NCI-H1048 (cell line): ENCODE data around the gene KNL1.
"Not testable (repeated sequence)": the region's sequence is repeated elsewhere in the genome, so short reads cannot be mapped to it uniquely, and the experiment has no call there.

Source experiments
- DNase-seq: peaks from one replicate; lab custom pipeline; 2025; lab: John Stamatoyannopoulos, UW

Gene KNL1

GRCh38 chr15:40664909-40665308 is 70.9 kb downstream of the KNL1 start:
- DNase-seq, result no peak

DNA sequence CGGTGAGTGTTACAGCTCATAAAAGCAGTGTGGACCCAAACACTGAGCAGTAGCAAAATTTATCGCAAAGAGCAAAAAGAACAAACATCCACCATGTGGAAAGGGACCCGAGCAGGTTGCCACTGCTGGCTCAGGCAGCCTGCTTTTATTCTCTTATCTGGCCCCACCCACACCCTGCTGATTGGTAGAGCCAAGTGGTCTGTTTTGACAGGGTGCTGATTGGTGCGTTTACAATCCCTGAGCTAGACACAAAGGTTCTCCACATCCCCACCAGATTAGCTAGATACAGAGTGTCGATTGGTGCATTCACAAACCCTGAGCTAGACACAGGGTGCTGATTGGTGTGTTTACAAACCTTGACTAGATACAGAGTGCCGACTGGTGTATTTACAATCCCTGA is 82.2 kb downstream of the KNL1 start:
- DNase-seq, result not testable (repeated sequence)

DNA sequence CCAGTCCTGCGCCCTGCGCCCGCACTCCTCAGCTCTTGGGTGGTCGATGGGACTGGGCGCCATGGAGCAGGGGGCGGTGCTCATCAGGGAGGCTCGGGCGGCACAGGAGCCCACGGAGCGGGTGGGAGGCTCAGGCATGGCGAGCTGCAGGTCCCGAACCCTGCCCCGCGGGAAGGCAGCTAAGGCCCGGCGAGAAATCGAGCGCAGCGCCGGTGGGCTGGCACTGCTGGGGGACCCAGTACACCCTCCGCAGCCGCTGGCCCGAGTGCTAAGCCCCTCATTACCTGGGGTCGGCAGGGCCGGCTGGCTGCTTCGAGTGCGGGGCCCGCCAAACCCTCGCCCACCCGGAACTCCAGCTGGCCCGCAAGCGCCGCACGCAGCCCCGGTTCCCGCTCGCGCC is 82.9 kb downstream of the KNL1 start:
- not testable (repeated sequence) for DNase-seq

GRCh38 chr15:40680151-40680550 is 86.1 kb downstream of the KNL1 start:
- DNase-seq, result no peak

DNA sequence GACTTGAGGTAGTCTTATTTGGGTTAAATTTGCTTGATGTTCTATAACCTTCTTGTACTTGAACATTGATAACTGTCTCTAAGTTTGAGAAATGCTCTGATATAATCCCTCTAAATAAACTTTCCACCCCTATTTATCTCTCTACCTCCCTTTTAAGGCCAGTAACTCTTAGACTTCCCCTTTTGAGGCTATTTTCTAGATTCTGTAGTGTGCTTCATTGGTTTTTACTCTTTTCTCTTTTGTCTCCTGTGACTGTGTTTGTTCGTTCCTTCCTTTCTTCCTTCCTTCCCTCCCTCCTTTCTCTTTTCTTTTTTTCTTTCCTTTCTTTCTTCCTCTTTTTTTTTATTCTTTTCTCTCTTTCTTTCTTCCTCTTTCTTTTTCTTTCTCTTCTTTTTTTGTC is 86.9 kb downstream of the KNL1 start:
- not testable (repeated sequence) for DNase-seq

- no peak for DNase-seq
These were observed 90.3 kb downstream of the KNL1 start for GRCh38 chr15:40684381-40684780.

DNA sequence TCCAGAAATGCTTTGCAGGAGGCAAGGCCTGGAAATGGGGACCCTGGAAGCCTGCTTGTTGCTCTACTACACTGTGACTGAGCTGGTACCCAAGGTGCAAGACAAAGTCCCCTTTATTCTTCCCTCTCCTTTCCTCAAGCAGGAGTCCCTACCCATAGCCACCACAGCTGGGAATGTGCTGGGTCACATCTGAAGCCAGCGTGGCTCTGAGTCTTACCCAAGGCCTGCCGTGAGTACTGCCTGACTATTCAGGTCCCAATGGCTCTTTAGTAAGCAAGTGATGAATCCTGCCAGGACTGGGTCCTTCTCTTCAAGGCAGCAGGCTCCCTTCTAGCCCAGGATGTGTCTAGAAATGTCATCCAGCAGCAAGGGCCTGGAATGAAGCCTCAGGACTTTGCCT is 91.3 kb downstream of the KNL1 start:
- no peak for DNase-seq

- DNase-seq, result no peak
These were observed 95.1 kb downstream of the KNL1 start for GRCh38 chr15:40688932-40689799.

- DNase-seq, result no peak
These were observed 97.7 kb downstream of the KNL1 start for GRCh38 chr15:40691737-40692136.

DNA sequence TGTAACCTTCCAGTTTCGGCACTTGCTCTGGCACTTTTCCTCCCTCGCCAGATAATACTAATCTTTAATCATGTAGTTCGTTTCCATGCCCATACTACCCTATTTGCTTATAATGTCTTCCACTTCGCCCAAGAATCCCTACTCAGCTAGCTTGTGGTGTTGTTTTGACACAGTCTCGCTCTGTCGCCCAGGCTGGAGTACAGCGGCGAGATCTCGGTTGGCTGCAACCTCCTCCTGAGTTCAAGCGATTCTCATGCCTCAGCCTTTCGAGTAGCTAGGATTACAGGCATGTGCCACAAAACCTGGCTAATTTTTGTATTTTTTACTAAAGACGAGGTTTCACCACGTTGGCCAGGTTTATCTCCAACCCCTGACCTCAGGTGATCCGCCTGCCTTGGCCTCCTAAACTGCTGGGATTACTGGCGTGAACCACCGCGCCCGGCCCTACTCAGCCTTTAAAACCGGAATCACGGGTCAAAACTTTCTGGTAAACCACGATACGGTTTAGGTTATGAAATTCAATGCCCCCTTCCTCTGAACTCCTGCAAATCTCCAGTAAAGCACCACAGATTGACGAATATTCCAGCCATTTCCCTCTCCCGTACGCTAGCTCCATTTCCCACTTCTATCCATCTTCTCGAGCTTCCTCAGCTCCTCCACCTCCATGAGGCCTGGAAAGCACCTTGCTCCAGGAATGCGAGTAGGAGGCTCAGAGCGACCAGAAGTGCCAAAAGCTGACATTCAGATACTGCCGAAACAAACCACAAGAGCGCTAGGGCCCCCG is 100.0 kb downstream of the KNL1 start:
- no peak for DNase-seq

- peak; percentile 83 for DNase-seq
These were observed 100.8 kb downstream of the KNL1 start, which contains the start of gene RAD51 for GRCh38 chr15:40694688-40695468. RAD51 (plus strand) TSS chr15:40695174; CDS start chr15:40698759, 3,585 bp downstream.

DNA sequence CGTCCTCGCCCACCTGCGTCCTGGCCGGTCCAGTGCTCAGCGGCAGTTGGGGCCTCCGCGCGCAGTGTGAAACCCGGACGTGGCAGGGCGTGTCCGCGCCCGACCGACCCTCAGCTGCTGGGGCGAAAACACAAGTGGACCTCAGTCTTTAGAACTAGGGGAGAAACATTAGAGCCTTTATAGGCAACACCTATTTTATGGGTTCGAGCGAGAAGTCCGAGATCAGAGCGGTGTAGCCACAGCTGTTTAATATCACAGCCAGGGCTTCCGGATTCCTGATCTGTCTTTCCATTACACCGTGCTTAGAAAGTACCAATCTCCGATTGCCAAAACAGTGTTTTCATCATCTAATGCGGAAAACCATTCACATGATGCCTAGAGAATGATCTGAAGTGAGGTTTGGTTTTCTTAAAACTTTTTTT is 101.4 kb downstream of the KNL1 start:
- DNase-seq, result no peak

DNA sequence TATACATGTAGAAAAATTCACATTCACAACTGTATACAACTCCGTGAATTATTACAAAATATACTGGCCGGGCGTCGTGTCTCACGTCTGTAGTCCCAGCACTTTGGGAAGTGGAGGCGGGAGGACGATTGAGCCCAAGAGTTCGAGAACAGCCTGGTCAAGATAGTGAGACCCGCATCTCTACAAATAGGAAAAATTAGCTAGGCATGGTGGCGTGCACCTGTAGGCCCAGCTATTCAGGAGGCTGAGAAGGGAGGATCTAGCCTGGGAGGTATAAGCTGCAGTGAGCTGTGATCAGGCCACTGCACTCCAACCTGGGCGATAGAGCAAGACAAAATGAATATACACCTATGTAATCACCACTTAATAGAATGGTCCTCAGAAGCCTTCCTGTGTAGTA is 102.2 kb downstream of the KNL1 start:
- no peak for DNase-seq

- no peak for DNase-seq
These were observed 103.9 kb downstream of the KNL1 start for GRCh38 chr15:40697916-40698315.

GRCh38 chr15:40702077-40702476 is 108.0 kb downstream of the KNL1 start:
- no peak for DNase-seq

- DNase-seq, result no peak
These were observed 112.1 kb downstream of the KNL1 start for GRCh38 chr15:40706121-40706520.
